H1 (cell line): ENCODE measurements around the gene CFAP20. TPM values are rescaled to one million over a fixed set of nuclear protein-coding genes. Genes with fewer than 3 reads are reported as not detected.

Source experiments
- CTCF ChIP-seq, 3 experiments: IDR thresholded peaks; 1 replicate in 2 of 3; 2 replicates in 1 of 3; pipeline versions ENCODE4 v1.5.1 to v1.6.1; 2011; ENCODE audit warnings: low read length in 3 of 3, mild to moderate bottlenecking in 3 of 3, inconsistent platforms in 2 of 3, low read depth in 1 of 3, moderate library complexity in 1 of 3; ENCODE audit not compliant: insufficient read depth in 1 of 3; ENCODE audit errors: control extremely low read depth in 1 of 3
- KDM1A ChIP-seq: fragments of 200-600, 300-600 bp; sonication (generic); IDR thresholded peaks from 2 replicates; pipeline ENCODE4 v1.7.1; 2016; ENCODE audit warnings: mild to moderate bottlenecking, low read length, borderline replicate concordance
- RFX5 ChIP-seq: IDR thresholded peaks from 2 replicates; pipeline ENCODE4 v1.6.1; 2011; ENCODE audit warnings: low read depth, low read length, improper control_type of control experiment, borderline replicate concordance
- polyA plus RNA-seq, 7 experiments: library from polyadenylated mRNA; depleted of rRNA in 3 of 7; stranded (reverse) in 5 of 7; unstranded in 2 of 7; fragments of >200 nt in 5 of 7; fragments of 200-250 nt in 2 of 7; gene quantifications; 1 replicate in 5 of 7; 2 replicates in 1 of 7; 4 replicates in 1 of 7; pipeline versions ENCODE4 v1.2.1 to v1.2.3, GENCODE V29; 2011 to 2013; ENCODE audit warnings: missing spikeins in 2 of 7, mixed read lengths in 2 of 7
- total RNA-seq: library from RNA; stranded (reverse); fragmentation: NEBNext Ultra II Directional; extraction: Animal tissue kit (Norgen Biotek cat#: 25700); gene quantifications from 2 replicates; pipeline ENCODE4 v1.2.1, GENCODE V29; 2021

CFAP20 gene
- total and polyA plus RNA-seq, 2 of the 8 experiments (the other 6 are each of a cell fraction or from before 2014, with no cell fraction given): 45.6 to 65.4 TPM

DNA sequence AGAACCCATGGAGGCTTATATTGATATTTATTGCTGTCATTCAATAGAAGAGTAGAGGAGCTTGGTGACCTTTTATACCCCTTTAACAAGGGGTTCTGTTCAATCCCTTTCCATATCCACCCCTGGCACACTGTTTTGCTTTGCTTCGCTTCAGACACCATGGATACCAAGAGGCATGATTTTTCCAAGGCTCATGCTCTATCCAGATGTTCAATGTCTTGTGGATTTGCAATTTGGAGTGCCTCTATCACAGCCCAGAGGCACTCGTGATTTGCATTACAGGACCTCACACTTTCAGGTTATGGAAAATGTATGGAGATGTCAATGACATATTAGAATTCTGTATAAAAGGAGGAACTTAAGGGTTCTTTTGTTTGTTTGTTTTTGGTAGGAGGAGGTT is 21.5 kb downstream of the CFAP20 start (continued):
- TF ChIP-seq RFX5 (no peak), KDM1A (no peak), CTCF (IDR thresholded peaks at IDR 0.05; ENCODE audit: control extremely low read depth in 1 of 3, insufficient read depth in 1 of 3, low read depth in 1 of 3, low read length in 3 of 3) (no peak)
